GM20431 (cell line): ENCODE measurements around the gene SPECC1L.
"Not testable (repeated sequence)": the region's sequence is repeated elsewhere in the genome, so short reads cannot be mapped to it uniquely, and the experiment has no call there.

Experiments
- in situ Hi-C: fragments of 300-500 bp; cut with MseI, MboI; formaldehyde crosslinking; loops from one replicate; pipeline ENCODE4 v1.15.0; 2020; ENCODE audit warnings: low sequenced_read_pairs; ENCODE audit not compliant: unreplicated experiment

Gene SPECC1L, protein sequence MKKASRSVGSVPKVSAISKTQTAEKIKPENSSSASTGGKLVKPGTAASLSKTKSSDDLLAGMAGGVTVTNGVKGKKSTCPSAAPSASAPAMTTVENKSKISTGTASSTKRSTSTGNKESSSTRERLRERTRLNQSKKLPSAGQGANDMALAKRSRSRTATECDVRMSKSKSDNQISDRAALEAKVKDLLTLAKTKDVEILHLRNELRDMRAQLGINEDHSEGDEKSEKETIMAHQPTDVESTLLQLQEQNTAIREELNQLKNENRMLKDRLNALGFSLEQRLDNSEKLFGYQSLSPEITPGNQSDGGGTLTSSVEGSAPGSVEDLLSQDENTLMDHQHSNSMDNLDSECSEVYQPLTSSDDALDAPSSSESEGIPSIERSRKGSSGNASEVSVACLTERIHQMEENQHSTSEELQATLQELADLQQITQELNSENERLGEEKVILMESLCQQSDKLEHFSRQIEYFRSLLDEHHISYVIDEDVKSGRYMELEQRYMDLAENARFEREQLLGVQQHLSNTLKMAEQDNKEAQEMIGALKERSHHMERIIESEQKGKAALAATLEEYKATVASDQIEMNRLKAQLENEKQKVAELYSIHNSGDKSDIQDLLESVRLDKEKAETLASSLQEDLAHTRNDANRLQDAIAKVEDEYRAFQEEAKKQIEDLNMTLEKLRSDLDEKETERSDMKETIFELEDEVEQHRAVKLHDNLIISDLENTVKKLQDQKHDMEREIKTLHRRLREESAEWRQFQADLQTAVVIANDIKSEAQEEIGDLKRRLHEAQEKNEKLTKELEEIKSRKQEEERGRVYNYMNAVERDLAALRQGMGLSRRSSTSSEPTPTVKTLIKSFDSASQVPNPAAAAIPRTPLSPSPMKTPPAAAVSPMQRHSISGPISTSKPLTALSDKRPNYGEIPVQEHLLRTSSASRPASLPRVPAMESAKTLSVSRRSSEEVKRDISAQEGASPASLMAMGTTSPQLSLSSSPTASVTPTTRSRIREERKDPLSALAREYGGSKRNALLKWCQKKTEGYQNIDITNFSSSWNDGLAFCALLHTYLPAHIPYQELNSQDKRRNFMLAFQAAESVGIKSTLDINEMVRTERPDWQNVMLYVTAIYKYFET

DNA sequence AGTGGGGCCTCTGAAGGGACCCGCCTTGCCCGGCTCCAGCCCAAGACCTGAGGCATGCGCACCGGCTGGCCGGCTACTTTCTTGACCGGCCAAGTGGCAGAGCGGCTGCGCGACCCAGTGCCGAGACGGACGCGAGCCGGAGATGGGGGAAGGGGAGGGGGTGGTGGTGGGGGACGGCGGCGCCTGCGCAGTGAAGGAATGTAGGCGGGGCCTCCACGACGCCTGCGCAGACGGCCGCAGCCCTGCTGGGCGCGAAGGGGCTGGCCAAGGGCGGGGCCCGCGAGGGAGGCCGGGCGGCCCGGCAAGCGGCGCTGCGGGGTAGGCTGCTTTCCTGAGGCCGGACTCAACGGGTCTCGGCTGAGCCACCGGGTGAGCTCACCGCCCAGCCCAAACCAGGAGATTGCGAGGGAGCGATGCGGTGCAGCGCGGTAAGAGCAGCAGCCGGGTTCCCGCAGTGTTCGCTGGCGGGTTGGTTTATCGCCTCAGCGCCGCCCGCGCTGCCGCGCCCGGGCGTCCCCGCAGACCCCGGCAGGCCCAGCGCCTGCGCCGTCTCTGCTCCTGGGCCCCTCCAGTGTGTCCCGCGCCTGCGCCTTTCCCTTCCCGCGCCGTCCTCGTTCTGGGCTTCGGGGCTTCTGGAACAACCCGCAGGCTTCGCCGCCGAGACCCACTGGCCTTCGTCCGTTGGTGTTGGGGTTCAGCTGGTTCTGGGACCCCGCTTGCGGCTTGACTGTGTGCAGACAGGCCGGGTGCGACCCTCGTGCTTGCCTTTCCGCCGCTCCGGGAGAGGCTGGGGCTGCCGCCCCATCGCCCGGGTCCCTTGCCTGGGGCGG, at the start of gene SPECC1L:
SPECC1L (plus strand) TSS at position 276 of the 830 bp plus-strand sequence. CDS start 31,401 bp downstream, outside the sequence.
- in situ Hi-C loops: no loop called here

DNA sequence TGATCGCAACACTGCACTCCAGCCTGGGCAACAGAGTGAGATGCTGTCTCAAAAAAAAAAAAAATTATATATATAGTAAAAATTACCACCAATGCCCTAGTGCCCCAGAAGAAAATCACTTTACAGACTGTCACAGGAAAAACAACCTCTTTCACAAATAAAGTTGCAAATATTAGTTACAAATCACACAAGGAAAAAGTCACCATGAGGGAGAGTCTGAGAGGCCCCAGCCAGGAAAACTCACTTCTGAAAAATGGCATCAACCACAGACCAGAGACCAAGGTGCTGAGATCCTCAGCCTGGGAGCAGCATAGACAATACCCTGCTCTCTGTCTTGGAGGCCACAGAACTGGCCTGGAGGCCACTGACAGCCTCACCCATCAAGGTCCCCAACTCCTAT, 46.2 kb upstream of the SPECC1L start:
- in situ Hi-C loops: no loop called here

DNA sequence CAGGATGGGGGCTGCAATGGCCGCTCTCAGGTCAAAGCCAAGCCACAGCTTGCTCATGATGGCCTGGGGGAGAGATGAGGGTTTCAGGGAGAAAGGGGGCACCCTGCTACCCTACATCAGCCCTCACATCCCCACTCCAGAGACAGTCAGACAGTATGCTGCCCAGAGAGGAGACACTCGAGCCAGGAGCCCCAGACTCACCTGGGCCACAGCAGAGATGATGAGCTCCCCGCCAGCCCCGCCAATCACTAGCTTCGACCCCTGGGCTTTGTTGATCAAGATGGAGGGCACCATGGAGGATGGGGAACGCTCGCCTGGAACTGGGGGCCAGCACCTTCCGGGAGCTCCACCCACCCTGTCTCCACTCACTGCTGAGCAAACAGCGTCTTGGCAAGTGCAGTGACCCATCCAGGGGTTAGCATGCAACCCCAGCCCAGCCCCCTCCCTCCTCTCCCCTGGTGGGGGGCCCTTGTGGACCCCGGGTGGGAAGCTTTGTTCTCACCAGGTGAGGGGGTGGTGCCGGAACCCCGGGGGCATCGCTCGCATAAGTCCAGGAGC, 45.5 kb upstream of the SPECC1L start:
- in situ Hi-C loops: no loop called here

DNA sequence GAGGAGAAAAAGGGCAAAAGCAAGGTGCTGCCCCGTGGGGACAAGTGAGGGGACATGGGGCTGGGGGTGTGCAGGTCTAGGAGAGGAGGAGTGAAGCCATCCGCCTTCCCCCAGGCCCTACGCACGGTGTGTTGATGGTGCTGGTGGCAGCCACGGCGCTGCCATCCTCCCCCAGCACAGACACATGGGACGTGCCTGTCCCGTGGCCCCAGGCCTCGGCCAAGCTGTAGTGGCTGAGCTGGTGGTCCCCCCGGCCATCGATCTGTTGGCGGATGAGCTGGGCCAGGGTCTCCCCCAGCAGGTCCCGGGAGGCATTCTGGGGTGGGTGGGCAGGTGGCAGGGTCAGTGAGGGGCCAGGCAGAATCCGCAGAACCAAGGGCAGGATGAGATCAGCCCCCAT, 44.7 kb upstream of the SPECC1L start:
- in situ Hi-C loops: no loop called here

DNA sequence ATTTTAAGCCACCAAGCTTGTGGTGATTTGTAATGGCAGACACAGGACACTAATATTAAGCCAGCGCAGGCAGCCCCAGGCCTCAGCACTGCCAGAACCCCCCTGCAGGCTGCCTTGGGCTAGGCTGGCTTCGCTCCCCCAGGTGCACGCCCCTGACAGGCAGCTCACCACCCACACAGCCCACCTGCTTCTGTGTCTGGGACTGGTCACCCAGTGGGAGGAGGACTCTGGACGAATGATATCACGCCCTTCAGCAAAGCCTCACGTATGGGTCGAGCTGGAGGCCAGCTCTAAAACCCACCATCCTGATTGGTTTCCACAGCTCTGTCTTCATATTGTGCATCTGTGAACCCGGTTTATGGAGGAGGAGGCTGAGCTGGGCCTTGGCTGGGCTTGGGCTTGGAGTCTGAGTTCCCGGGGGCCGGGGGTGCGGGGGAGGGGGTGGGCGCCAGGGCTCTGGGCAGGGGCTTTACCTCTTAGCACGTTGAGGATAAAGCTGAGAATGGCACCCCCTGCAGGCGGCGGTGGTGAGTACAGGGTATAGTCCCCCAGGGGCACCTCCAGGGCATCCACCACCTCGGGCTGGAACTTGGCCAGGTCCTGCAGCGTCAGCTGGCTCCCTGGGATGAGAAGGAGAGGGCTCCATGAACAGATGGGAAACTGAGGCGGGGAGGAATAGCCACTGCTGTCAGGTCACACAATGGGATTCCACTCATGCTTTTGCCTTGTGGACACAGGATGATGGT, 39.5 kb upstream of the SPECC1L start:
- in situ Hi-C loops: no loop called here

DNA sequence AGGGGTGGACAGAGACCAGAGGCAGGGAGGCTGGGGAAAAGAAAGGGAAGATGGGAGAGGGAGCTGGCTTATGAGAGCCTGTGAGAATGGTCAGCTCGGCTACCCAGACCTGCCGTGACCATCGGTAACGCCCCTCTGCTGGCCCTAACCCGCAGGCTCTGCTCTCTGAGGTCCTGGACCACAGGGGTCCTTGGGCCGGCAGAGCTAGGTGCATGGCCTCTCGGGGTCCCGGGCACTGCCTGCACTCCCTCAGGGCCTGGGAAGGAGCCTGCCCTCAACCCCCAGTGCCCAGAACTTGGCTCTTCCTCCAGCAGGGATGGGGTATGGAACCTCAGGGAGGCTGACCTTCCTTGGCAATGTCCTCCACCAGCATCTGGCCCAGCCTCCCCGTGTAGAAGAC, 38.9 kb upstream of the SPECC1L start:
- in situ Hi-C loops: no loop called here

DNA sequence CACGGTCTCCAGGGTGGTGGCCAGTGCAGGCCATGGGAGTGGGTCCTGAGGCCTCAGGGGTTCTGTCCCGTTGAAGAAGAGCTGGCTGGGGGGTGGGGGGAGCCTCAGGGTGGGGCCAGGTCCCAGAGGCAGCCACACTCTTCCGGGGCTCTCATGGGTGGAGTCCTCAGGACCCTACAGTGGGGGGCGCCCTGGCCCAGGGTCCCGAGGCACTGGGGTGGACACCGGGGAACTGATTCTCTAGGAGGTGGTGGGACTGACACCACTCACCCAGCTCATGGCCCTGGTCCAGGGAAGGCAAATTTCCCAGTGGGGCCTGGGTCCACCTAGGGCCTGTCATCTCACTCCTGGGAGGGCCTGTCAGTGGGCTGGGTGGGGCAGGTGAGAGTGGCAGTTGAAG, 38.5 kb upstream of the SPECC1L start:
- in situ Hi-C loops: no loop called here

DNA sequence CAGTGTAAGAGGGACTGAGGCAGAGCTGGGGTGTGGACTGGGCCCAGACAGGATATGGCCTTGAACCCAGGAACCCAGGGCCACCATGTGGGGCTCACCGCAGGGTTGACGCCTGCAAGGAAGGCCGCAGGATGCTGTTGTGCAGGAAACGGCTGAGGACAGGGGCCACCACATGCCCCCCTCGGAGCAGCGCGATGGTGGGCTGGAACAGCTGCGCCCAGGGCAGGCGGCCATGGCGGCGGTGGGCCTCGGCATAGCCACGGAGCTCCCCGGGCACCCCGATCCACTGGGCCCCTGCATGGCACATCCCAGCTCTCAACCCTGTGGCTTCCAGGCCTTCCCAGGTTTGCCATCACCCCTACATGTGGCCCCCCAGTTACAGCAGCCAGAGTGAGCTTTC, 37.9 kb upstream of the SPECC1L start:
- in situ Hi-C loops: no loop called here

DNA sequence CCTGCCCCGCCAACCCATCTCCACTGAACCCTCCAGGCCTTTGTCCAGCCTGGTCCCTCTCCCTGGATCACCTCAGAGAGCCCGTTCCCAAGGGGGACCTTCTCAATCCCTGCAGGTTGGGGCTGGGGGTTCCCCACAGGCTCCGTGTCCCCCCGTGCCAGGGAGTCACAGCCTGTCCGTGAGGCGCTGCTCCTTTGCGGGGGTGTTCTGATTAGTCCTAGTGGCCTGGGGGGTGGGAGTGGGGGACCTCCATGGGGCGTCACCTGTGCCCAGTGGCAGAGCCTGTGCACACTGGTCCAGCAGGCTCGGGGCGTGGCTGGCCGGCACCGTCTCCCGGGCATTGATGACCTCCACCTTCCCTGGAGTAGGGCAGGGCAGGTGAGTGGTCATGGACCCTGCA, 37.4 kb upstream of the SPECC1L start:
- in situ Hi-C loops: no loop called here

DNA sequence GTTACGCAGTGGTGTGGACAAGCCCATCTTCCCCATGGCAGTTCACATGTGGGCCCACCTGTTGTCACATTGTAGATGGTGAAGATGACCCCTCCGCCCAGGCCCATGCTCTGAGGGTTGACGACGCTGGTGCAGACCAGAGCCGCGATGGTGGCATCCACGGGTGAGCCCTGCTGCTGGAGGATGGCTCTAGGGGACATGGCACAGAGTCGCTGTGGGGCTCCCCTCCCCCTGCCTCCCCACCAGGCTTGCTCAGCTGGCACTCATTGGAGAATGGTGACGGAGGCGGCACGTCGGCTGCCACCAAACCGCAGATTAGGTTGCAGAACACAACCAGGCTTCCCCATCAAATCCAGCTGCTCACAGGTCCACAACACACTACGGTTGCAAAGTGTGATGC, 36.8 kb upstream of the SPECC1L start:
- in situ Hi-C loops: no loop called here

DNA sequence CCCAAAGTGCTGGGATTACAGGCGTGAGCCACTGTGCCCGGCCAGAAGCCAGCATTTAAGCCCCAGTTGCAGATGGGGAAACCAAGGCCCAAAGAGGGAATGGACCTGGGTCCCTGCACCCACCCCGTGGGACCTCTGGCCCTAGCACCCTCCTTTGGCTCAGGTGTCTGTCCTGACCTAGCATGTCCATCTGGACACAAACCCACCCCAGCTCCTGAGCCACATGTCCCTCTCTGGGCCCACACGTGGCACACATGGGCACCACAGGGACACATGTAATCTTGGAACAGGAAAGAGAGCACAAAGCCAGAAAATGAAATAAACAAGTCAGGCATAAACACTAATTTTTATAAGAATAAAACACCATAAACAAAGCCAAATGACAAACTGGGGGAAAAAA, 35.3 kb upstream of the SPECC1L start:
- in situ Hi-C loops: no loop called here

DNA sequence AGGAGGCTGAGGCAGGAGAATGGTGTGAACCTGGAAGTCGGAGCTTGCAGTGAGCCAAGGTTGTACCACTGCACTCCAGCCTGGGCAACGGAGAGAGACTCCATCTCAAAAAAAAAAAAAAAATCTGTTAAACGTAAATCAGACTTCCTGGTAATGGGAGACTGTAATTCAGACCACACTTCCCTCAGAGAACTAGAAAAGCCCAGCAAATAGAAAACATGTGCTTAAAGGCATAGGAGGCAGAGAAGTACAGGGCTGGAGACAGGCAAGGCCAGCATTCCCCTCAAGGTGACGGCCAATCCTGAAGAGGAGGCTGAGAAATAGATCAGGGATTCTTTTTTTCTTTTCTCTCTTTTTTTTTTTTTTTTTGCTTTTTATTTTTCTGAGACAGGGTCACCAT, 34.0 kb upstream of the SPECC1L start:
- in situ Hi-C loops: no loop called here

DNA sequence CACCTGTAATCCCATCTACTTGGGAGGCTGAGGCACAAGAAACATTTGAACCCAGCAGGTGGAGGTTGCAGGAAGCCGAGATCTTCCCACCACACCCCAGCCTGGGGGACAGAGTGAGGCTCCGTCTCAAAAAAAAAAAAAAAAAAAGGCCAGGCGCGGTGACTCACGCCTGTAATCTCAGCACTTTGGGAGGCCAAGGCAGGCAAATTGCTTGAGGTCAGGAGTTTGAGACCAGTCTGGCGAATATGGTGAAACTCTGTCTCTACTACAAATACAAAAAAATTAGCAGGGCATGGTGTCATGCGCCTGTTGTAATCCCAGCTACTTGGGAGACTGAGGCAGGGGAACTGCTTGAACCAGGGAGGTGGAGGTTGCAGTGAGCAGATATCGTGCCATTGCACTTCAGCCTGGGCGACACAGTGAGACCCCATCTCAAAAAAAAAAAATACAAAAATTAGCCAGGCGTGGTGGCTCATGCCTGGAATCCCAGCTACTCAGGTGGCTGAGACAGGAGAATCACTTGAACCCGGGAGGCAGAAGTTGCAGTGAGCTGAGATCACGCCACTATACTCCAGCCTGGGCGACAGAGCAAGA, 32.4 kb upstream of the SPECC1L start:
- in situ Hi-C loops: not testable (repeated sequence)

DNA sequence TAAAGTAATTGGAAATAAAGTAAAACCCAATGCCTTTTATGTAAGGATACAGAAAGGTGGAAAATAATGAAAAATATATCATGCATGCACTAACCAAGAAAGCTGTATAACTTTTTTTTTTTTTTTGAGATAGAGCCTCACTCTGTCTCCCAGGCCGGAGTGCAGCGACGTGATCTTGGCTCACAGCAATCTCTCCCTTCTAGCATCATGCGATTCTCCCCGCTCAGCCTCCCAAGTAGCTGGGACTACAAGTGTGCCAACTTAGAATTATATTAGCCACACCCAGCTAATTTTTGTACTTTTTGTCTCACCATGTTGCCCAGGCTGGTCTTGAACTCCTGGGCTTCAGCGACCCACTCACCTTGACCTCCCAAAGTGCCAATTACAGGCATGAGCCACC, 30.2 kb upstream of the SPECC1L start:
- in situ Hi-C loops: no loop called here

DNA sequence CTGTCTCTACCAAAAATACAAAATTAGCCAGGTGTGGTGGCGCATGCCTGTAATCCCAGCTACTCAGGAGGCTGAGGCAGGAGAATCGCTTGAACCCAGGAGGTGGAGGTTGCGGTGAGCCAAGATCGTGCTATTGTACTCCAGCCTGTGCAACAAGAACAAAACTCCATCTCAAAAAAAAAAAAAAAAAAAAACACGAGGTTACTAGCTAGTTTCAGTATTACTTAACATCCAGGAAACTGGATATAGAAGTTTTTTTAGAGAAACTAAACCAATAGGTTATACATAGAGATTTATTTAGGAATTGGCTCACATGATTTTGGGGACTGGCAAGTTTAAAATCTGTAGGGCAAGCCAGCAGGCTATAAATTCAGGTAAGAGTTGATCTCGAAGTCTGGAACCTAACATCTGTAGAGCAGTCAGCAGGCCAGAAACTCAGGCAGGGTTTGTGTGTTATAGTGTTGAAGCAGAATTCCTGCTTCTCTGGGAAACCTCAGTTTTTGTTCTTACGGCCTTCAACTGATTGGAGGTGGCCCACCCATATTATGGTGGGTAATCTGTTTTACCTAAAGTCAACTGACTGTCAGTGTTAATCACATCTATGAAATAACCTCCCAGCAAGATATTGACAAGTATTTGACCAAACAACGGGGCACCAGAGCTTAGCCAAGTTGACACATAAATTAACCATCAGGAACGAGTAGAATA, 29.5 kb upstream of the SPECC1L start:
- in situ Hi-C loops: not testable (repeated sequence)

DNA sequence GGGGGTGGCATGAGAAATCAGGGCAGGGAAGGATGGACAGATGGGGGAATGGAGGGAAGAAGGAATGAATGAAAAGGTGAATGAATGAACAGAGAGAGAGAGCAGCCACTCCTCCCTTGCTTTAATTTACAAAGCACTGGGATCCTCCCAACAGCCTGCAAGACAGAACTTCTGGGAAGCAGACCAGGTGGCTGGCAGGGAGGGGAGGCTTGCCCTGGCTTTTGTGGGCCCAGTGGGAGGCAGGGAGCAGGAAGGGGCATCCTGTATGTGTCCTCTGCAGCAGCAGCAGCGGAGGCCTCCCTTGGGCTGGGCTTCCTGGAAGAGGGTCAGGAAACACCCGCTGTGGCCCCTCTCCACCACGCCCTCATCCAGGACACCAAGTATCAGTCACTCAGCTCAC, 27.2 kb upstream of the SPECC1L start:
- in situ Hi-C loops: not testable (repeated sequence)

DNA sequence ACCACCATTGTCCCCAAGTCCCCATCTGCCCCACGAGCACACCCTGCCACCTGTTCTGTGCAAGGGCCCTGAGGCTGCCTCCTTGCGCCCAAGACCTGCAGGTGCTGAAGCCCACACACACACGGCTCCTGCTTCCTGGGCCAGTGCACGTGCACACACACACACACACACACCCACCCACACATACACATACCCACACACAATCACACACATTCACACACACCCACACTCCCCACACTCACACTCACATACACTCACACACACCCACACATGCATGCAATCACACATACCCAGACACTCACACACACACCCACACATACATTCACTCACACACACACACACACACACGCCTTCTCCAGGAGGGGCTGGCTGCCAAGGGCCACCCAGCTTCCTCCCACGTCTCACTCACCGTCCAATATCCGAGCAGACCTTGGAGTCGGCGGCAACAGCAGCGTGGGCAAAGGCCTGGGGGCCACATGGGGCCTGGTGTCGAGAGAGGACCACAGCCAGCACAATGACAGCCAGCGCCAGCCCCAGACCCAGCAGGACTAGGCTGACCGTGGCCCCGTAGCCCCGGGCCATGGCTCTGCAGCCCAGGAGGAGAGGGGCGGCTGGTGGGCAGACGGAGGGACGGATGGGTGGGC, 26.4 kb upstream of the SPECC1L start:
- in situ Hi-C loops: no loop called here

DNA sequence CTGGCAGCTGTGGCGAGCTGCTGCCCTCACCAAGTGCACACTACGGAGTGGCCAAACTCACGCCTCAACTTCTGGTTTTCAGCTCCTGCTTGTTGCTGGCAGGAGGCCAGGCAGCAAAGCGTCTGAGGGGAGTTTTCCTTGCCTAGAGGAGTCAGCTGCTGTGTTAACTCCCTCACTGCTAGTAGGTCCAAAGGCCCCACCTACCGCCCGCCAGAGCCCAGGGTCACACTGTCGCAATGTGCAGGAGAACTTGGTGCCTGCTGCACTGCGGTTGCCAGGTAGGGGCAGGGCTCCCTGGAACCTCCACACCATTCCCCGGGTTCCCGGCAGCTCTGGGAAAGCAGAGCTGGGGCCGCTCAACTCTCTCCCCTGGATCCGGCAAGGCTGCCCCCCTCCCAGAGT, 25.6 kb upstream of the SPECC1L start, which contains the start of gene GGT5:
GGT5 (minus strand) TSS at position 53 of the 402 bp plus-strand sequence. CDS start 357 bp downstream, outside the sequence.
- in situ Hi-C loops: not testable (repeated sequence)
